NCI-H524 (cell line): ENCODE results near the gene BRD3.
"Not testable (repeated sequence)": the region's sequence is repeated elsewhere in the genome, so short reads cannot be mapped to it uniquely, and the experiment has no call there.

Source experiments
- DNase-seq, 2 experiments: peaks; one replicate each; lab custom pipeline; 2025; lab: John Stamatoyannopoulos, UW

The BRD3 gene

DNA sequence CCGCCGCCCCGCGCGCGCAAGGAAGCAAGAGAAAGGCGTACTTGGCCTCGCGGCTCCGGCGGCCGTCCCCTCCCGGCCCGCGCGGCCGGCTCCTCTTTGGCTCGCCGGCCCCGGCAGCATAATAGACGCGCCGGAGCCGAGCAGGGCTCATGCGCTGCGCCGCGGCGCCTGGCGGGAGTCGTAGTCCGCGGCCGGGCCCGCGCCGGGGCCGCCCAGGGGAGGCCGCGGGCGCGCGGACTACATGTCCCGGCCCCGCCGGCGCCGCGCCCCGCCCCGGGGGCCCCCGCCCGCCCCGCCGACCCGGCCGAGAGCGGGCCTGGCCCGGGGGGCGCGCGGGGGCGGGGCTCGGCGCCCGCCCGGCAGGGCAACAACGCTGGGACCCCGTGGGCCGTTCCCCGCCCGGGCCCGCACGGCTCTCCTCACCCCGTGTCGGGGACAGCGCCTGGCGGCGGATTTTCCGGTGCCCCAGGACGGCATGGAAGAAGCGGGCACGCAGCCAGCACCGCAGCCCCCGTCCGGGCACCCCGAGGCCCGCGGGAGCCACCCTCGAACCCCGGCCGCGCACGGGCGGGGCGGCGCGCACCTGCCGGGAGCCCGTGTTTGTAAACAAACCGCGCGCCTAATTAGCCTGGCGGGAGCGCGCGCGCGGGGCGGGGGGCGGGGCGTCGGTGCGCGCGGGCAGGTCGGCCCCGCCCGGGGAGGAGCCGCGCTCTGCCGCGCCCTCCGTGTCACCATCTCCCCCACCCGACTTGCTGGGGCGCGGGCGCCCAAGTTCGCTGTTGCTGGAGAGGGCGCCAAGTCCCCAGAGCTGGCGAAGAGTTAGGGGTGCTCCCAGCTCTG is at the start of gene BRD3:
BRD3 (minus strand) TSS at position 123 of the 840 bp plus-strand sequence. CDS start 14,549 bp downstream, outside the sequence.
- DNase-seq = peak; percentile 78 to 94

DNA sequence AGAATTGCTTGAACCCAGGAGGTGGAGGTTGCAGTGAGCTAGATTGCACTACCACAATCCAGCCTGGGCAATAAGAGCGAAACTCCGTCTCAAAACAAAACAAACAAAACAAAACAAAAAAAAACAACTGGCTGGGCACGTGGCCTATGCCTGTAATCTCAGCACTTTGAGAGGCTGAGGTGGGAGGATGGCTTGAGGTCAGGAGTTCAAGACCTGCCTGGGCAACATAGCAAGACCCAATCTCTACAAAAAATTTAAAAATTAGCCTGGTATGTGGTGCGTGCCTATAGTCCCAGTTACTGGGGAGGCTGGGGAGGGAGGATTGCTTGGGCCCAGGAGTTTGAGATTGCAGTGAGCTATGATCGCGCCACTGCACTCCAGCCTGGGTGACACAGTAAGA is 44.7 kb upstream of the BRD3 start:
- no peak for DNase-seq

DNA sequence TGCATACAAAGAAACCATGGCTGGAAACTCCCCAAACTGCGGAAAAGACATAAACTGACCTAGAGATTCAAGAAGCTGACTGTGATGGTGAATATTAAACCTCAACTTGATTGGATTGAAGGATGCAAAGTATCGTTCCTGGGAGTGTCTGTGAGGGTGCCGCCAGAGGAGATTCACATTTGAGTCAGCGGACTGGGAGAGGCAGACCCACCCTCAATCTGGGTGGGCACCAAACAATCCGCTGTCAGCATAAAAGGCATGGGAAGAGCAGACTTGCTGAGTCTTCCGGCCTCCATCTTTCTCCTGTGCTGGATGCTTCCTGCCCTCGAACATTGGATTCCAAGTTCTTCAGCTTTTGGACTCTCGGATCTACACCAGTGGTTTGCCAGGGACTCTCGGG is 43.2 kb upstream of the BRD3 start:
- DNase-seq = no peak

DNA sequence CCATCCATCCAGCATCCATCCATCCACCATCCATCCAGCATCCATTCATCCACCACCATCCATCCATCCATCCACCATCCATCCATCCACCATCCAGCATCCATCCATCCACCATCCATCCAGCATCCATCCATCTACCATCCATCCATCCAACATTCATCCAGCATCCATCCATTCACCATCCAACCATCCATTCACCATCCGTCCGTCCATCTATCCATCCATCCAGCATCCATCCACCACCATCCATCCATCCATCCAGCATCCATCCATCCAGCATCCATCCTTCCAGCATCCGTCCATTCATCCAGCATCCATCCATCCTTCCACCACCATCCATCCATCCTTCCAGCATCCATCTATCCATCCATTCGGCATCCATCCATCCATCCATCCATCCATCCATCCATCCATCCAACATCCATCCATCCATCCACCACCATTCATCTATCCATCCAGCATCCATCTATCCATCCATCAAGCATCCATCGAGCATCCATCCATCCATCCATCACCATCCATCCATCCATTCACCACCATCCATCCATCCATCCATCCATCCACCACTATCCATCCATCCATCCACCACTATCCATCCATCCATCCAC is 35.7 kb upstream of the BRD3 start:
- DNase-seq = no peak

DNA sequence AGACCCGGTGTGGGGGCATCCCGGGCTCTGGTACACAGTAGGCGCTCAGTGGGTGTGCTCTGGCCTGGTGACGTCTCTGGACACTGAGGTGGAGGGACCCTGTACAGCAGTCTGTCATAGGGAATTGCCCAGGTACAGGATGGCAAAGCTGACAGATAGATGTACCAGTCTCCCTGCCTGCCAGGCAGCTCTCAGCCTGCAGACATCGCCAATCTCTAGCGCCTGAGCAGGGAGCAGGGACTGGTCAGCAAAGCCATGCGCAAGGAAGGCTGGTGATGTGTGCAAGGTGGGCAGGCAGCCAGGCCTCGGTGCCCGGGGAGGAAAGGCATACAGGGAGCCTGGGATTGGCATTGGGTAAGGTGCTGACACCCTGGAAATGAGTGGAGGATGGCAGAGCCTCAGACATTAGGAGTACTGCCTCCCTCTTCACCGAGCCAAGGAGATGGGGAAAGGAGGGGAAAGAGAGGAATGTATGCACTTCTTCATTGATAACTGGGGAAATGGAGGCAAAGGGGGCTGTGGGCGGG is 33.9 kb upstream of the BRD3 start:
- no peak for DNase-seq

DNA sequence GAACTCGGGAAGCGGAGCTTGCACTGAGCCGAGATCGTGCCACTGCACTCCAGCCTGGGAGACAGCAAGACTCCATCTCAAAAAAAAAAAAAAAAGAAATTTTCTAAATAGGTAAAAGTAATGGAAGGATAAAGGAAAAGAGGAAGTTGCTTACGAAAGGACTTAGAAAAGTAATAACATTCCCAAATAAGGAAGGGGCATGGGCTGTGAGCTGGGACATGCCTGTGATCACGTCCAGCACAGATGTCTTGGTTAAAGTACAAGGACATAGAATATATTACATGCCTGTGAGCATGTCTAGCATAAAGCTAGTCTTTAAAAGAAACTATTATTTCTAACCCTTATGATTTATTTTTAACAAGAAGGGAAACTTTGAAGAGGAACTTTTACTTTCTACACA is 33.3 kb upstream of the BRD3 start:
- DNase-seq = not testable (repeated sequence)

DNA sequence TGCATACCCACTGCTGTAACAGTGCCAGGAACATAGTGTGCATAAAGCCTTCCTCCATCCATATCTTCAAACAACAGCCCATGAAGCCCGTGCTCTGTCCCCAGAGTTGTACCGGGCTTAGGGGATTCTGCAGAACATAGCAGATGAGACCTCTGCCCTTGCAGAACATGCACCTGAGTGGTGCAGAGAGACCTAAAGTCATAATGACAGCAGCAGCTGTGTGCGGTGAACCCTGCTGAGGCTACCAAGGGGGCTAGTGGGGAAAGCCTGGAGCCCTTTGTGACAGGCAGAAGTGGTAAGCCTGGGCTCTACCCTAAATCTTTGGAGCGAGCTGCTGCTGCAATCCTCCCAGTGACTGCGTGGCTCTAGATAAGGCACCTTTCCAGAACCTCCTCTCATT is 32.2 kb upstream of the BRD3 start:
- DNase-seq = no peak

DNA sequence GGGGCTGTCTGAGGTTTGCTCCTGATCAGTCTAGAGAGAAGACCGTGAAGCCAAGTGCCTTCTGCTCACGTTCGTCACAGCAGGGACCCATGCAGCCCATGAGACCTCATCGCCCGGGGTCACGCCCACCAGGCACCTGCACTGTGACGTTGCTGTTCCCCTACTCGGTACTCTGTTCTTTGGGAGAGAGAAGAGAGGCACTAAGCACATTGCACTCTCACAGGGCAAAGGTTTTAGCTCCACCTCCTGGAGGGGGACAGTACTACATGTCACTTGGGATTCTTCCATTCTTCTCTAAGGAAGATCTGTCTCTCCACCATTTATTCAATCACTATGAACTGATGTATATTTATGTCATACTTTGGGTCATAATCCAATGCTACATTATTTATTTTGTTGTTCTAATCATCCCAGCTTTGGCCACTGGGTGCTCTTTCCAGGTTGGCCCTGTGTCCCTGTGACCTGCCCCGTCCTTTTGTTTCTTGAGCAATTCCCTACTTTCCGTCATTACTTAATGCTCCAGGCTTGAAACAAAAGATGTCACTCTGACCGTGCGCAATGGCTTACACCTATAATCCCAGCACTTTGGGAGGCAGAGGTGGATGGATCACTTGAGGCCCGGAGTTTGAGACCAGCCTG is 31.4 kb upstream of the BRD3 start:
- peak; percentile 22 to 68 for DNase-seq

DNA sequence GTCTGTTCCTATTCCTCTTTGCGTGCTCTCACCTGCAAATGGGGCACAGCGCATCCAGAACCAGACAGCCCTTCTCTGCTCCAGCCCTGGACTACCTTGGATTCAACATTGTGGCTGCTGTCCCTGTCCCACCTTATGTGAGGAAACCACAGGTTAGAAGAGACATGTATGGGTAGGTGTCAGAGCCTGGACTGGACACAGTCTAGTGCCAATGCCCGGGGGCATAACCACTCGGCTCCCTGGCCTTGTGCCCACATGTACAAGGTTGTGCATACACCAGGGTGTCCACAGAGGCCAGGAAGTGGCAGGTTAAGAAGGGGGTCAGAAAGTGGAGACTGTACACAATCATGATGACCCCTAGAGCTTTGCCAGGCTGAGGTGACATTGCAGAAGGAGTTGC is 22.1 kb upstream of the BRD3 start:
- no peak for DNase-seq

DNA sequence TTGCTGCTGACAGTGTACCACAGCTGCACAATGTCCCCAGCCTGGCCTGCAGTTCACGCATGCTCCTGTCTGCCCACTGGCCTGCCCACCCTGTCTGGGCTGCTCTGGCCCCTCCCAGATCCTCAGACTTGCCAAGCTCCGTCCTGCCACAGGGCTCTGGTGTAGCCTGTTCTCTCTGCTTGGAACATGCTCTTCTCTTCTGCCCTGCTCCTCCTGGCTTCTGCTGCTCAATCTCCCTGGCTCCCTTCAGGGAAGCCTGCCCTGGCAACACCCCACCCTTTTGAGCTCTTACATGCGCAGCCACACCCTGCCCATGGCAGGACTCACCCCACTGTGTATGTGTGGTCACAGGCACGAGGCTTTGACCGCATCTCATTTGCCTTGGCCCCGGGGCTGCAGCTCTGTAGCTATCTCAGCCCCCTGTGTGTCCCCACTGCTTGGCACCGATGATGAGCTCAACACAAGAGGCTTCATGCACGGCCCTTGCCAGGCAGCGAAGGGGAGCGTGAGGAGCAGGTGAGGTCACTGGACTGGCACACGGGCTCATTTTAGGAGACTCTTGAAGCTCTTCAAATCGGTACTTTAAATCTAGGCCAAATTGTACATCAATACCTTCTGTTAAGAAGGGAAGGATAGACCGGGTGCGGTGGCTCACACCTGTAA is 20.4 kb upstream of the BRD3 start:
- no peak for DNase-seq

DNA sequence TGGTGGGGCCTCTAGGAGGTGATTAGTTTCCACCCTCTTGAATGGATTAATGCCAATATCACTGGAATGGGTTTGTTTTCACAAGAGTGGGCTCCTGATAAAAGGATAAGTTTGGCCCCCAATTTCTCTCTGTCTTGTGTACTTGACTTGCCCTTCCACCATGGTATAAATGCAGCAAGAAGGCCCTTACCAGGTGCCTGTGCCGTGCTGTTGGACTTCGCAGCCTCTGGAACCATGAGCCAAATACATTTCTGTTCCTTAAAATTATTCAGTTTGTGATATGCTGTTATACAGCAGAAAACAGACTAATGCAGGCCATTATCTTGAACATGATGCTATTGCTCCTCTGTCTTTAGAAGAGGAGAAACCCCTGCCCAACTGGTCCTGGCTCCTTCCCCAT is 17.8 kb upstream of the BRD3 start:
- DNase-seq = no peak

DNA sequence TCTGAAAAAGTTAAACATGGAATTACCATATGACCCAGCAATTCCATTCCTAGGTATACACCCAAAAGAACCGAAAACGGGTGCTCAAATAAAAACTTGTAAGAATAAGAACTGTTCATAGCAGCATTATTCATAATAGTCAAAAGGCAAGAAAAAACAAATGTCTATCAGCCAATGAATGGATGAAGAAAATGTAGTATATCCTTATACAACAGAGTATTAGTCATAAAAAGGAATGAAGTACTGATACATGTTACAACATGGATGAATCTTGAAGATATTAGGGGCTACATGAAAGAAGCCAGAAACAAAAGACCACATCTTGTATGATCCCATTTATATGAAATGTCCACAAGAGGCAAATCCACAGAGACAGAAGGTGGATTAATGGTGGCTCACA is 15.6 kb upstream of the BRD3 start:
- DNase-seq = no peak

DNA sequence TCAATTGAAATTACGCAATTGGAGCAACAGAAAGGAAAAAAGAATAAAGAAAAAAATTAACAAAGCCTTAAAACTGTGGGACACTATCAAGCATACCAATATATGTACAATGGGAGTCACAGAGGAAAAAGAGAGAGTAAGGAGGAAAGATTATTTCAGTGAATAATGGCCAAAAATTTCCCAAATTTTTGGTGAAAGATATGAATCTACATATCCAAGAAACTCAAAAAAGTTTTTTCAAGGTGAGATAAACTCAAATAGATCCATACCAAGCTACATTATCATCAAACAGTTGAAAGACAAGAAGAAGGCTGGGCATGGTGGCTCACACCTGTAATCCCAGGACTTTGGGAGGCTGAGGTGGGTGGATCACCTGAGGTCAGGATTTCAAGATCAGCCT is 8.8 kb upstream of the BRD3 start:
- DNase-seq = no peak

DNA sequence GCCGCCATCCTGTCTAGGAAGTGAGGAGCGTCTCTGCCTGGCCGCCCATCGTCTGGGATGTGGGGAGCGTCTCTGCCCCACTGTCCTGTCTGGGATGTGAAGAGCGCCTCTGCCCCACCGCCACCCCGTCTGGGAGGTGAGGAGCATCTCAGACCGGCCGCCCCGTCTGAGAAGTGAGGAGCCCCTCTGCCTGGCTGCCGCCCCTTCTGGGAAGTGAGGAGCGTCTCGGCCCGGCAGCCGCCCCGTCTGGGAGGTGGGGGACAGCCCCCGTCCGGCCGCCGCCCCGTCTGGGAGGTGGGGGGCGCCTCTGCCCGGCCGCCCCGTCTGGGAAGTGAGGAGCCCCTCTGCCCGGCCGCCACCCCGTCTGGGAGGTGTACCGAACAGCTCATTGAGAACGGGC is 7.9 kb upstream of the BRD3 start:
- not testable (repeated sequence) for DNase-seq

DNA sequence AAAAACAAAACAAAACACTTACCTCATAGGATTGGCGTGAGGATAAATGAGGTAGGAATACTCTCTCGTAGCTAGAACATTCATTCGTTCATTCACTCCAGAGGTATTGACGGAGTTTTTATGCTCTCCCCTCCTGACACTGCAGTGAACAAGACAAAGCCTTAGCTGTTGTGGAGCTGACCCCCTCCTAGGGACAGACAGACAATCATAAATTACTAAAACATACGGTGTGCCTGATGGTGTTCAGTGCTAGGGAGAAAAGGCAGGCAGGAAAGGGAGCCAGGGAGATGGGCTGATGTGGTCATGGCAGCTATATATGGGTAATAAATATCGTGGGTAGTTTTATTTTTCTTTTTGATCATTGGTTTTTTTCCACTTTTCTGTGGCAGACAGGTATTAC is 5.7 kb upstream of the BRD3 start:
- peak in 1 of 2 experiments; percentile 36 for DNase-seq

DNA sequence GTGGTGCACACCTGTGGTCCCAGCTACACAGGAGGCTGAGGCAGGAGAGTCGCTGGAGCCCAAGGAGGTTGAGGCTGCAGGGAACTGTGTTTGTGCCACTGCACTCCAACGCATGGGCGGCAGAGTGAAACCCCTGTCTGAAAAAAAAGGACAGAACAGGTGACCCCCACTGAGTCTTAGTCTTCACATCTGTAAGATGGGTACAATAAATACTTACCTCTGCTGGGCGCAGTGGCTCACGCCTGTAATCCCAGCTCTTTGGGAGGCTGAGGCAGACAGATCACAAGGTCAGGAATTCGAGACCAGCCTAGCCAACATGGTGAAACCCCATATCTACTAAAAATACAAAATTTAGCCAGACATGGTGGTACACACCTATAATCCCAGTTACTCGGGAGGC is 4.9 kb upstream of the BRD3 start:
- not testable (repeated sequence) for DNase-seq

DNA sequence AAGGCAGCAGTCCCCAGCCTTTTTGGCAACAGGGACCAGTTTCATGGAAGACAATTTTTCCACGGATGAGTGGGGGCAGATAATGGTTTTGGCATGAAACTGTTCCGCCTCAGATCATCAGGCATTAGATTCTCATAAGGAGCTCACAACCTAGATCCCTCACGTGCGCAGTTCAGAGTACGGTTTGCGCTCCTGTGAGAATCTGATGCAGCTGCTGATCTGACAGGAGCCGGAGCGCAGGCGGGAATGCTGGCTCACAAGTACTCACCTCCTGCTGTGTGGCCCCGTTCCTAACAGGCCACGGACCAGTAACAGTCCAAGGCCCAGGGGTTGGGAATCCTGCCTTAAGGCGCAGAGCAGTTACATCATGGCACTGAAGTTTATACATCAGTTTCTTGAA is 3.3 kb upstream of the BRD3 start:
- no peak for DNase-seq

DNA sequence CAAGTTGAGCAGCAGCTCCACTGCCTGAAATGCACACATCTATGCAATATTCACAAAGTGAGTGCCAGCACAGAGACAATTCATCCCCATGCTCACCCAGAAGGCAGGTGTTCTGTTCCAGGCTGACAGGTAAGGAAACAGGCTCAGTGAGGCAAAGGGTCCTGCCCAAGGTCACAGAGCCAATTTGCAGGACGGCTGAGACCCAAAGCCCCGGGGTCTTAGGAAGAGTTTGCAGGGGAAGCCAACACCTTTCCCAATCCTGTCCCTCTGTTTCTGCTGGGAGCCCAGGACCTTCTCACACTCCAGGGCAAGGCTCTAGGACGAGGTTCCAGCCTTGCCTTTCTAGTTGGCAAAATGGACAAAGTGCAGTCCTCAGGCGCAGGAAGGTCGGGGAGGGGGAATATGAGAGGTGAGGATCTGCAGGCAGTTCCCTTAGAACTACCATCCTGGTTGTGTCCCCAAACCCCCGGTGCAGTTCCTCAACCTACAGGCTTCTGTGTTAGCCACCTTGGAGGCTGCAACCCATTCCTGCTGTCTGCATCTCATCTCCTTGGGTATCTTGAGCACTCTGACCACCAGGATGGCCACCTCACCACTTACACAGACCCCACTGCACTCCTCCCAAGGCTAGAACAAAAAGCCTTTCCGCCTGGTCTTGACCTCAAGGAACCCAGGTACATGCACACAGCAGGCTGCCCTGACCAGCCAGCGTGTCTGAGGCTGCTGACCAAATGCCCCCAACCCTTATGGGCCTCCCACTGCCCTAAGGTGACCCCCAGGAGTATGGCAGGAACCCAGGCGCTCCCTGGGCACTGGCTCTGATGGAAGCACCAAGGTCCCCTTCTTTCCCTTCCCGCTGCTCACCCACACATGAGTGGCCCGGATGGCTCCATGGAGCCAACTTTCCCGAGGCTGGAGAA is 1.9 kb upstream of the BRD3 start:
- DNase-seq = no peak

DNA sequence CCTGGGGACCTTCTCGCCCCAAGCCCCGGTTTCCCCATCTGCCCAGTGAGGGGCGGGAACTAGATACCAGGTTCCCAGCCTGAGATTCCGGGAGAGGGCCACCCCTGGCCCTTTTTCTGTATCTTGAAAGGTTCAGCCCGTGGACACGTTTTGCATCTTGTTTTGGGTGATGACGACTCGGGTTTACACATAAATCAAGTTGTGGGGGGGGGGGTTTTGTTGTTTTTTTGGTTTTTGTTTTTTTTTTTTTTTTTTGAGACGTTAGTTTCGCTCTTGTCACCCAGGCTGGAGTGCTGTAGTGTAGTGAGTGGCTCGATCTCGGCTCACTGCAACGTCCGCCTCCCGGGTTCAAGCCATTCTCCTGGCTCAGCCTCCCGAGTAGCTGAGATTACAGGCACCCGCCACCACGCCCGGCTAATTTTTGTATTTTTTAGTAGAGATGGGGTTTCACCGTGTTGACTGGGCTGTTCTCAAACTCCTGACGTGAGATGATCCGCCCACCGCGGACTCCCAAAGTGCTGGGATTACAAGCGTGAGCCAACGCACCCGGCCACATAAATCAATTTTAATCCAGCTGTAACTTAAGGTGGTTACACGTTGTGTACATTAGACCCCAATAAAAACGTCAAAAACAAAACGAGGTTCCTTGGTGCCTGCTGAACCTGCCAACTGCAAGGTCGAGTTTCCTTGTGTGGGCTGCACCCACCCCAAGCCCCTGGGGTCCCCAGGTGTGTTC is 1.1 kb upstream of the BRD3 start:
- DNase-seq = peak in 1 of 2 experiments; percentile 79
